Left lung (tissue), 14 donors: ENCODE measurements around the gene EMILIN3. TPM values are rescaled to one million over a fixed set of nuclear protein-coding genes. Genes with fewer than 3 reads are reported as not detected.
A peak's percentile ranks its signal among the peaks of the same experiment; 100 is the strongest.

Experiments
- ATAC-seq: fragments of 200-7000 bp; cut with Tn5 transposase; one replicate; pipeline ENCODE4 v1.9.1; 2020; ENCODE audit warnings: moderate library complexity
- DNase-seq, 4 donors: peaks; one replicate each; pipeline ENCODE4 v3.0.0-alpha.2; 2013 to 2020
- H3K27ac ChIP-seq, 2 donors: fragments of 200-600 bp; sonication (generic) in 1 of 2; one replicate each; pipeline versions ENCODE4 v1.5.0 to v1.8.0; 2020 to 2021
- H3K27me3 ChIP-seq, 2 donors: fragments of 200-600 bp; sonication (generic) in 1 of 2; one replicate each; pipeline versions ENCODE4 v1.5.0 to v1.8.0; 2020 to 2021
- H3K36me3 ChIP-seq, 2 donors: fragments of 200-600 bp; sonication (generic) in 1 of 2; one replicate each; pipeline versions ENCODE4 v1.5.0 to v1.8.0; 2020 to 2021
- H3K4me1 ChIP-seq, 2 donors: fragments of 200-600 bp; one replicate each; pipeline ENCODE4 v1.8.0; 2021
- H3K4me3 ChIP-seq, 2 donors: fragments of 200-600 bp; sonication (generic) in 1 of 2; one replicate each; pipeline versions ENCODE4 v1.5.0 to v1.8.0; 2020 to 2021; ENCODE audit warnings: mild to moderate bottlenecking in 1 of 2
- H3K9me3 ChIP-seq, 2 donors: fragments of 200-600 bp; sonication (generic) in 1 of 2; one replicate each; pipeline versions ENCODE4 v1.5.0 to v1.8.0; 2020 to 2021
- CTCF ChIP-seq, 2 donors: fragments of 200-600 bp; sonication (generic) in 1 of 2; IDR thresholded peaks; one replicate each; pipeline versions ENCODE4 v1.5.0 to v1.8.0; 2021; ENCODE audit warnings: antibody characterized with exemption in 2 of 2
- intact Hi-C, 2 donors: fragments of 100-400 bp; cut with DNase I; formaldehyde crosslinking; loops; one replicate each; pipeline versions ENCODE4 v1.11.2 to v1.14.2; 2022
- long read RNA-seq, 12 donors: library from polyadenylated mRNA in 2 of 12; unstranded in 2 of 12; transcript quantifications; one replicate each; pipeline ENCODE4 v2.0.0 and lab custom pipeline, GENCODE V29; 2019 to 2026
- polyA plus RNA-seq, 6 donors: library from polyadenylated mRNA; unstranded; fragments of 120-200 nt; gene quantifications; one replicate each; pipeline ENCODE4 v1.2.1, GENCODE V29; 2013; ENCODE audit not compliant: insufficient read length in 6 of 6
- total RNA-seq, 2 donors: library from RNA; stranded (reverse); fragmentation: NEBNext Ultra II Directional; extraction: Animal tissue kit (Norgen Biotek cat#: 25700); gene quantifications; one replicate each; pipeline ENCODE4 v1.2.1, GENCODE V29; 2021
- donor health status: DM: no; HTN: yes; CAD: no.
- donor health status: DM: no; HTN: no; CAD: no.

EMILIN3 gene
- under 1 TPM; 0.08 to 0.29 TPM for total RNA-seq
- polyA plus RNA-seq, result 1 to 10 TPM; 1.4 to 2.5 (median 2.3) TPM
- long read RNA-seq, donor 1, result 0 reads
- long read RNA-seq, donor 2, result 0 reads
- long read RNA-seq, donor 3, partial matches to known transcripts, result 0 of 1 reads
- long read RNA-seq, donor 3, other reads (novel, unspliced or antisense), result 0 of 1 reads
- long read RNA-seq, donor 4, partial matches to known transcripts, result 0 of 3 reads
- long read RNA-seq, donor 4, other reads (novel, unspliced or antisense), result 3 of 3 reads
- long read RNA-seq, donor 5, result 0 reads
- long read RNA-seq, donor 6, result 0 reads
- long read RNA-seq, donor 7, result 0 reads
- long read RNA-seq, donor 8, result 0 reads
- long read RNA-seq, donor 9, result 0 reads
- long read RNA-seq, donor 10, partial matches to known transcripts, result 0 of 1 reads
- long read RNA-seq, donor 10, other reads (novel, unspliced or antisense), result 1 of 1 reads
- long read RNA-seq, donor 11, partial matches to known transcripts, result 0 of 4 reads
- long read RNA-seq, donor 11, other reads (novel, unspliced or antisense), result 0 of 4 reads
- long read RNA-seq, donor 12, result 0 reads

GRCh38 chr20:41366546-41367392 lies at the start of gene EMILIN3:
TSS of gene EMILIN3 (minus strand) at chr20:41366818. CDS start at chr20:41366634, 184 bp downstream.
- Histone ChIP-seq H3K9me3 (peaks cover 0 to 11% of the 10 kb centered on the region in 2 donors), H3K27me3 (peaks cover 36 to 66% of the 10 kb centered on the region in 2 donors), H3K4me3 (peak within 1 kb of the TSS in 1 of 2 donors; percentile 7), H3K4me1 (peaks cover 0 to 8% of the 10 kb centered on the region in 2 donors), H3K27ac (no peak within 1 kb of the TSS), H3K36me3 (no peaks in the 10 kb centered on the region)
- intact Hi-C loops, result no loop called here
- TF ChIP-seq CTCF (IDR thresholded peaks at IDR 0.05), result no peak
- DNase-seq (peak in 1 of 4 donors; percentile 32), ATAC-seq (no peak)

- ATAC-seq, result no peak
- no peaks in the 10 kb centered on the region for H3K9me3 ChIP-seq
- DNase-seq, result no peak
- H3K36me3 ChIP-seq, result peaks cover 0 to 83% of the 10 kb centered on the region in 2 donors
- H3K4me3 ChIP-seq, result no peak overlapping the region
- no peak overlapping the region for H3K27ac ChIP-seq
- no peaks in the 10 kb centered on the region for H3K4me1 ChIP-seq
- intact Hi-C loops, result no loop called here
- no peak for TF ChIP-seq CTCF (IDR thresholded peaks at IDR 0.05)
- H3K27me3 ChIP-seq, result no peaks in the 10 kb centered on the region
These were observed 48.6 kb upstream of the EMILIN3 start for GRCh38 chr20:41415191-41415590.

- H3K4me1 ChIP-seq, result no peaks in the 10 kb centered on the region
- ATAC-seq (no peak), DNase-seq (no peak)
- no peaks in the 10 kb centered on the region for H3K27me3 ChIP-seq
- intact Hi-C loops, result no loop called here
- H3K36me3 ChIP-seq, result peaks cover 0 to 99% of the 10 kb centered on the region in 2 donors
- TF ChIP-seq CTCF (IDR thresholded peaks at IDR 0.05), result no peak
- no peaks in the 10 kb centered on the region for H3K9me3 ChIP-seq
- no peak overlapping the region for H3K27ac ChIP-seq
- no peak overlapping the region for H3K4me3 ChIP-seq
These were observed 46.6 kb upstream of the EMILIN3 start for GRCh38 chr20:41413169-41413568.

- no peak for DNase-seq
- H3K4me1 ChIP-seq, result no peaks in the 10 kb centered on the region
- TF ChIP-seq CTCF (IDR thresholded peaks at IDR 0.05), result no peak
- intact Hi-C loops, result no loop called here
- H3K36me3 ChIP-seq, result peaks cover 0 to 96% of the 10 kb centered on the region in 2 donors
- no peak overlapping the region for H3K27ac ChIP-seq
- no peak overlapping the region for H3K4me3 ChIP-seq
- H3K27me3 ChIP-seq, result no peaks in the 10 kb centered on the region
- no peak for ATAC-seq
- no peaks in the 10 kb centered on the region for H3K9me3 ChIP-seq
These were observed 45.9 kb upstream of the EMILIN3 start for GRCh38 chr20:41412324-41413120.
